GM12892 (cell line): ENCODE measurements around the gene OSBPL8.

Source experiments
- POLR2A ChIP-seq: IDR thresholded peaks from 2 replicates; pipeline ENCODE4 v1.6.1; 2011; ENCODE audit warnings: low read depth, low read length, control low read depth
- POLR2AphosphoS5 ChIP-seq: IDR thresholded peaks from 2 replicates; pipeline ENCODE4 v1.6.1; 2011; ENCODE audit warnings: low read depth, low read length, control low read depth
- TAF1 ChIP-seq: IDR thresholded peaks from 2 replicates; pipeline ENCODE4 v1.6.1; 2011; ENCODE audit warnings: low read depth, mild to moderate bottlenecking, control low read depth, low read length, borderline replicate concordance

DNA sequence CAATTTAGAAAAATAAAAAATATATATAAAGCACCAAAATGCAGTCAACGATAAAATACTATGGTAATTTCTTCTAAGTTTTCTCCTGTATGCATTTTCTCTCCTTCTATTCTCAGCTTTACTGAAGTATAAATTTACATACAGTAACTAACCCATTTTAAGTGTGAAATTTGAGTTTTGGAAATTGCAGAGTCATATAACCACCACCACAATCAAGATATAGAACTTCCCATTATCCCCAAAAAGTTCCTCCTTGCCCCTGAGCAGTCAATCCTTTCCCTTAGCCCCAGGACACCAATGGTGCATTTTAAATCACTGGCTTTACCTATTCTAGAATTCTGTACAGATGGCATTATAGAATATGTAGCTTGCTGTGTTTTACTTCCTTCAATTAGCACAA lies 180.3 kb downstream of the OSBPL8 start:
- TF ChIP-seq POLR2A = no peak
- TF ChIP-seq TAF1 = no peak
- no peak for TF ChIP-seq POLR2AphosphoS5
